Measurements from ENCODE around the gene TRIM63. TPM values are rescaled to one million over a fixed set of nuclear protein-coding genes. Genes with fewer than 3 reads are reported as not detected.

The TRIM63 gene
- total and polyA plus RNA-seq, 9 of the 15 experiments (the other 6 are each of a cell fraction or from before 2014, with no cell fraction given), result 0.08 to 0.57 (median 0.36) TPM

- Histone ChIP-seq H3K4me3 (no peak overlapping the region), H3K9me3 (replicated peaks; ENCODE audit: control insufficient read depth, insufficient read depth, low read depth, low read length) (no peaks in the 10 kb centered on the region), H4K20me1 (replicated peaks; ENCODE audit: control insufficient read depth, insufficient read depth, low read length) (no peaks in the 10 kb centered on the region), H3K9ac (ENCODE audit: insufficient read depth in 1 of 2, low read depth in 2 of 2, low read length in 2 of 2) (peak overlapping the region; percentile 8 to 67; a peak in 2 of 4 replicates), H3K36me3 (ENCODE audit: control insufficient read depth, insufficient read depth, low read length) (no peaks in the 10 kb centered on the region), H3K79me2 (ENCODE audit: control insufficient read depth, insufficient read depth, low read length) (no peaks in the 10 kb centered on the region), H2AFZ (ENCODE audit: low read depth, low read length) (peak overlapping the region; percentile 74), H3K9me1 (ENCODE audit: control insufficient read depth, insufficient read depth, low read length) (no peaks in the 10 kb centered on the region), H3K27ac (ENCODE audit: extremely low read depth, low read depth, low read length) (no peak overlapping the region), H3K27me3 (ENCODE audit: control insufficient read depth in 2 of 2, insufficient read depth in 2 of 2, low read length in 2 of 2) (no peaks in the 10 kb centered on the region), H3K4me2 (ENCODE audit: insufficient read depth, low read length) (no peak overlapping the region), H3K4me1 (replicated peaks in 1 of 2; ENCODE audit: control insufficient read depth in 2 of 2, insufficient read depth in 2 of 2, low read length in 2 of 2) (peaks cover 45 to 61% of the 10 kb centered on the region in 2 experiments)
- ATAC-seq (no peak), DNase-seq (ENCODE audit: extremely low read depth in 1 of 4, low spot score in 3 of 4) (no peak), FAIRE-seq (no peak)
- WGBS (ENCODE audit: insufficient coverage, low coverage, missing lambda C conversion rate), result 74% methylated on average over 6 of the region's 6 CpGs
- ChIA-PET CTCF (ENCODE audit: low intra/inter-chr PET ratio) (no interaction called here), POLR2A (interaction anchor here (1.0 kb wide), 2 partner anchors 28 to 177 kb away, joined by 3 read pairs; no protein-coding TSS in a partner anchor)
- TF ChIP-seq FOXK2 (conservative IDR thresholded peaks at IDR 0.05 in 1 of 2, IDR thresholded peaks at IDR 0.05 in 1 of 2; ENCODE audit: low read depth in 2 of 2), result no peak
- no peak for TF ChIP-seq GTF2A2 (tag; IDR thresholded peaks at IDR 0.05)
- no peak for TF ChIP-seq RHOXF2B (CRISPR knock-in tag; conservative IDR thresholded peaks at IDR 0.05)
- TF ChIP-seq ZFP36 (IDR thresholded peaks at IDR 0.05; ENCODE audit: low read depth, low read length, partially characterized antibody), result no peak
- no peak for TF ChIP-seq PRDM10 (IDR thresholded peaks at IDR 0.05; ENCODE audit: partially characterized antibody)
- no peak for TF ChIP-seq KHSRP (IDR thresholded peaks at IDR 0.05)
- TF ChIP-seq SOX6 (IDR thresholded peaks at IDR 0.05), result no peak
- no peak for TF ChIP-seq SRF (CRISPR knock-in tag; IDR thresholded peaks at IDR 0.05)
- TF ChIP-seq ZNF518B (CRISPR knock-in tag; IDR thresholded peaks at IDR 0.05), result no peak
- TF ChIP-seq ZNF57 (CRISPR knock-in tag; IDR thresholded peaks at IDR 0.05), result no peak
- intact Hi-C loops (cut with micrococcal nuclease), result no loop called here
- BruUV-seq (replicated peaks), result no TSS peak
- in situ Hi-C loops (cut with MboI), result no loop called here
Observed at GRCh38 chr1:26072305-26072704, 4.9 kb upstream of the TRIM63 start.
